IMR-90 (cell line): ENCODE measurements around the gene SORCS1. TPM values are rescaled to one million over a fixed set of nuclear protein-coding genes. Genes with fewer than 3 reads are reported as not detected.

Source experiments
- ATAC-seq: fragments of 200-7000 bp; cut with Tn5 transposase; 2 replicates; pipeline ENCODE4 v1.9.1; 2020; ENCODE audit warnings: low read depth, mild to moderate bottlenecking, moderate library complexity
- BruUV-seq: library from RNA; stranded (reverse); fragments of 400-500 nt; replicated peaks from 2 replicates; lab custom pipeline; 2021; lab: Mats Ljungman, UMichigan
- CTCF ChIA-PET: fragments of 300-600 bp; formaldehyde crosslinking; extraction: SDS; loops from one replicate; lab custom pipeline; 2021; ENCODE audit warnings: antibody characterized with exemption; lab: Yijun Ruan, JAX
- POLR2A ChIA-PET: fragments of 300-600 bp; sonication (Branson Sonifier 250); formaldehyde crosslinking; loops from one replicate; lab custom pipeline; 2022; ENCODE audit warnings: antibody characterized with exemption; ENCODE audit not compliant: unreplicated experiment; lab: Charles Lee
- DNase-seq: peaks from one replicate; pipeline ENCODE4 v3.0.0; 2013
- H2AFZ ChIP-seq: replicated peaks from 2 replicates; pipeline ENCODE3; 2013; ENCODE audit warnings: low read length, mild to moderate bottlenecking; ENCODE audit not compliant: poor library complexity
- H2AK5ac ChIP-seq: 2 replicates; pipeline ENCODE4 v1.6.1; 2013; ENCODE audit warnings: low read depth, low read length, inconsistent platforms
- H2AK9ac ChIP-seq: replicated peaks from 2 replicates; pipeline ENCODE3; 2013; ENCODE audit warnings: mild to moderate bottlenecking, low read depth, low read length, moderate library complexity; ENCODE audit not compliant: poor library complexity
- H2BK120ac ChIP-seq: 2 replicates; pipeline ENCODE4 v1.6.1; 2013; ENCODE audit warnings: low read depth, low read length, inconsistent platforms
- H2BK15ac ChIP-seq: 3 replicates; pipeline ENCODE4 v1.6.1; 2013; ENCODE audit warnings: low read depth, low read length, inconsistent platforms
- H2BK20ac ChIP-seq: 2 replicates; pipeline ENCODE4 v1.6.1; 2013; ENCODE audit warnings: low read depth, mild to moderate bottlenecking, inconsistent platforms, low read length, moderate library complexity
- H2BK5ac ChIP-seq: 2 replicates; pipeline ENCODE4 v1.6.1; 2013; ENCODE audit warnings: mild to moderate bottlenecking, low read depth, low read length, inconsistent platforms; ENCODE audit not compliant: poor library complexity, severe bottlenecking
- H3K14ac ChIP-seq: replicated peaks from 2 replicates; pipeline ENCODE4 v1.6.1; 2013; ENCODE audit warnings: low read depth, low read length, inconsistent platforms
- H3K18ac ChIP-seq: 2 replicates; pipeline ENCODE4 v1.6.1; 2013; ENCODE audit warnings: low read depth, low read length, control low read depth
- H3K23ac ChIP-seq: 2 replicates; pipeline ENCODE4 v1.6.1; 2013; ENCODE audit warnings: low read depth, low read length, inconsistent platforms
- H3K27ac ChIP-seq: 2 replicates; pipeline ENCODE4 v1.5.1; 2013; ENCODE audit warnings: mild to moderate bottlenecking, control low read depth, low read length; ENCODE audit not compliant: insufficient read depth
- H3K27me3 ChIP-seq: 2 replicates; pipeline ENCODE4 v1.6.1; 2013; ENCODE audit warnings: low read length; ENCODE audit not compliant: control insufficient read depth, insufficient read depth
- H3K36me3 ChIP-seq: 2 replicates; pipeline ENCODE4 v1.6.1; 2013; ENCODE audit warnings: low read length, mixed read lengths; ENCODE audit not compliant: control insufficient read depth, insufficient read depth
- H3K4ac ChIP-seq: 2 replicates; pipeline ENCODE4 v1.6.1; 2013; ENCODE audit warnings: low read depth, low read length, inconsistent platforms
- H3K4me1 ChIP-seq: 2 replicates; pipeline ENCODE4 v1.6.1; 2013; ENCODE audit warnings: low read length, mixed read lengths; ENCODE audit not compliant: control insufficient read depth, insufficient read depth
- H3K4me2 ChIP-seq: 2 replicates; pipeline ENCODE4 v1.6.1; 2013; ENCODE audit warnings: low read depth, mild to moderate bottlenecking, control low read depth, low read length, moderate library complexity
- H3K4me3 ChIP-seq: 2 replicates; pipeline ENCODE4 v1.5.1; 2013; ENCODE audit warnings: low read depth, mild to moderate bottlenecking, control low read depth, low read length, moderate library complexity; ENCODE audit not compliant: insufficient read depth
- H3K56ac ChIP-seq: 2 replicates; pipeline ENCODE4 v1.6.1; 2013; ENCODE audit warnings: low read length, inconsistent platforms; ENCODE audit not compliant: insufficient read depth; ENCODE audit errors: extremely low read depth
- H3K79me1 ChIP-seq, 2 experiments: 2 replicates each; pipeline ENCODE4 v1.6.1; 2013; ENCODE audit warnings: low read length in 2 of 2, inconsistent platforms in 1 of 2, low read depth in 1 of 2
- H3K9ac ChIP-seq: 2 replicates; pipeline ENCODE4 v1.6.1; 2013; ENCODE audit warnings: low read depth, low read length, control low read depth
- H3K9me1 ChIP-seq: 2 replicates; pipeline ENCODE4 v1.6.1; 2013; ENCODE audit warnings: low read length, inconsistent platforms; ENCODE audit not compliant: insufficient read depth
- H3K9me3 ChIP-seq: 2 replicates; pipeline ENCODE4 v1.6.1; 2013; ENCODE audit warnings: low read length; ENCODE audit not compliant: control insufficient read depth, insufficient read depth
- H4K20me1 ChIP-seq: 2 replicates; pipeline ENCODE4 v1.6.1; 2013; ENCODE audit warnings: low read length, inconsistent platforms; ENCODE audit not compliant: insufficient read depth
- H4K5ac ChIP-seq: 2 replicates; pipeline ENCODE4 v1.6.1; 2013; ENCODE audit warnings: mild to moderate bottlenecking, low read depth, low read length, control low read depth
- H4K8ac ChIP-seq, 2 experiments: 2 replicates each; pipeline ENCODE4 v1.6.1; 2013; ENCODE audit warnings: low read depth in 2 of 2, low read length in 2 of 2, control low read depth in 1 of 2, inconsistent platforms in 1 of 2
- H4K91ac ChIP-seq: 2 replicates; pipeline ENCODE4 v1.6.1; 2013; ENCODE audit warnings: low read depth, low read length, inconsistent platforms; ENCODE audit not compliant: insufficient read depth
- ELK1 ChIP-seq: fragments of 150-350 bp; IDR thresholded peaks from 2 replicates; pipeline ENCODE4 v1.6.1; 2016; ENCODE audit warnings: low read depth, mild to moderate bottlenecking, low read length, moderate library complexity, borderline replicate concordance
- FOS ChIP-seq: fragments of 150-350 bp; IDR thresholded peaks from 2 replicates; pipeline ENCODE4 v1.6.1; 2016; ENCODE audit warnings: low read depth, low read length
- RFX5 ChIP-seq: IDR thresholded peaks from 2 replicates; pipeline ENCODE4 v1.8.0; 2012; ENCODE audit warnings: low read depth, mild to moderate bottlenecking, low read length, moderate library complexity
- SMC3 ChIP-seq: fragments of 150-350 bp; IDR thresholded peaks from 2 replicates; pipeline ENCODE4 v1.6.1; 2016; ENCODE audit warnings: low read depth, mild to moderate bottlenecking, antibody characterized with exemption, low read length, moderate library complexity
- USF2 ChIP-seq: fragments of 150-350 bp; IDR thresholded peaks from 2 replicates; pipeline ENCODE4 v1.6.1; 2017; ENCODE audit warnings: mild to moderate bottlenecking, antibody characterized with exemption, low read length, low read depth
- WGBS, 2 experiments: methylation state at CpG; one replicate each; pipeline versions ENCODE4 v1.1.5 to v1.1.7; 2013; ENCODE audit warnings: missing lambda C conversion rate in 2 of 2; ENCODE audit not compliant: insufficient read length in 1 of 2; ENCODE audit errors: extremely low coverage in 2 of 2; 5-methylcytosine and 5-hydroxymethylcytosine counted together
- dilution Hi-C: fragments of 300-500 bp; cut with HindIII; formaldehyde crosslinking; loops from one replicate; pipeline ENCODE4 v1.14.3; 2018; ENCODE audit warnings: low sequenced_read_pairs; ENCODE audit not compliant: unreplicated experiment
- in situ Hi-C: fragments of 300-500 bp; cut with MboI; formaldehyde crosslinking; loops from 3 replicates; pipeline ENCODE4 v1.14.3; 2019; ENCODE audit warnings: low sequenced_read_pairs, inconsistent platforms, mixed read lengths
- intact Hi-C: fragments of 100-400 bp; cut with micrococcal nuclease; formaldehyde crosslinking; loops from 2 replicates; pipeline ENCODE4 v1.10.0; 2022
- polyA plus RNA-seq, 3 experiments: library from polyadenylated mRNA; depleted of rRNA; stranded (reverse); fragments of >200 nt; gene quantifications; 2 replicates each; pipeline ENCODE4 v1.2.3, GENCODE V29; 2012; ENCODE audit warnings: low replicate concordance in 1 of 3
- total RNA-seq: library from RNA; depleted of rRNA; stranded (reverse); fragments of >200 nt; gene quantifications from 2 replicates; pipeline ENCODE4 v1.2.3, GENCODE V29; 2012

The SORCS1 gene
- total and polyA plus RNA-seq, 2 of the 4 experiments (the other 2 are of a cell fraction): under 0.01 TPM; not detected in 1

GRCh38 chr10:106987362-106987761 is 177.1 kb downstream of the SORCS1 start:
- in situ Hi-C loops: no loop called here
- Histone ChIP-seq H3K18ac (no peak overlapping the region), H3K27ac (no peak overlapping the region), H2BK5ac (no peak overlapping the region), H3K36me3 (no peaks in the 10 kb centered on the region), H2AK9ac (no peak overlapping the region), H2BK120ac (no peak overlapping the region), H2BK15ac (no peak overlapping the region), H3K27me3 (no peaks in the 10 kb centered on the region), H3K56ac (no peak overlapping the region), H2AFZ (no peak overlapping the region), H4K5ac (no peak overlapping the region), H2BK20ac (no peak overlapping the region), H4K8ac (no peak overlapping the region), H3K4me3 (no peak overlapping the region), H3K4me2 (no peak overlapping the region), H3K79me1 (no peaks in the 10 kb centered on the region), H4K91ac (no peak overlapping the region), H3K9me1 (no peaks in the 10 kb centered on the region), H4K20me1 (no peaks in the 10 kb centered on the region), H3K9me3 (peaks cover 5% of the 10 kb centered on the region; the same call in 1 of the 2 replicates), H3K4ac (no peak overlapping the region), H3K9ac (no peak overlapping the region), H3K14ac (no peak overlapping the region), H2AK5ac (no peak overlapping the region), H3K4me1 (no peaks in the 10 kb centered on the region), H3K23ac (no peak overlapping the region)
- BruUV-seq: no TSS peak
- intact Hi-C loops: no loop called here
- ChIA-PET POLR2A (no interaction called here), CTCF (no interaction called here)
- WGBS, 2 experiments: 33% methylated on average over 3 of the region's 5 CpGs; no CpG with 5 or more reads in 1 of the 2 experiments
- no peak for TF ChIP-seq RFX5
- TF ChIP-seq USF2: no peak
- no peak for TF ChIP-seq FOS
- TF ChIP-seq ELK1: no peak
- TF ChIP-seq SMC3: no peak
- no peak for ATAC-seq
- DNase-seq: no peak
- dilution Hi-C loops: no loop called here
